Esophagus squamous epithelium (tissue), 5 donors: Measurements from ENCODE around the gene TMEM39B. TPM values are rescaled to one million over a fixed set of nuclear protein-coding genes. Genes with fewer than 3 reads are reported as not detected.
"Not testable (repeated sequence)": the region's sequence is repeated elsewhere in the genome, so short reads cannot be mapped to it uniquely, and the experiment has no call there.

Experiments used
- DNase-seq: peaks from one replicate; lab custom pipeline; 2025; lab: John Stamatoyannopoulos, UW
- H3K27ac ChIP-seq, 4 donors: fragments of 200-600 bp; sonication (generic); one replicate each; pipeline ENCODE4 v1.5.1; 2016 to 2019; ENCODE audit warnings: mild to moderate bottlenecking in 1 of 4
- H3K27me3 ChIP-seq, 4 donors: fragments of 200-600 bp; sonication (generic); 1 replicate in 3 of 4; 2 replicates in 1 of 4; pipeline versions ENCODE4 v1.5.1 to v1.6.0; 2017 to 2021; ENCODE audit warnings: antibody characterized with exemption in 1 of 4
- H3K36me3 ChIP-seq, 3 donors: fragments of 200-600 bp; sonication (generic); one replicate each; pipeline ENCODE4 v1.5.1; 2016 to 2019
- H3K4me1 ChIP-seq, 3 donors: fragments of 200-600 bp; sonication (generic); one replicate each; pipeline ENCODE4 v1.5.1; 2017 to 2019
- H3K4me3 ChIP-seq, 4 donors: fragments of 200-600 bp; sonication (generic); 1 replicate in 3 of 4; 2 replicates in 1 of 4; pipeline ENCODE4 v1.5.1; 2016 to 2019; ENCODE audit warnings: mild to moderate bottlenecking in 2 of 4, moderate library complexity in 1 of 4
- H3K9me3 ChIP-seq, 3 donors: fragments of 200-600 bp; sonication (generic); one replicate each; pipeline ENCODE4 v1.5.1; 2016 to 2019
- CTCF ChIP-seq, 6 experiments: fragments of 450-650 bp in 4 of 6; fragments of 200-600 bp in 2 of 6; sonication (generic) in 2 of 6; IDR thresholded peaks; one replicate each; pipeline ENCODE4 v1.5.1; 2016 to 2019; ENCODE audit warnings: antibody characterized with exemption in 6 of 6, mild to moderate bottlenecking in 4 of 6, moderate library complexity in 4 of 6
- POLR2A ChIP-seq, 4 donors: fragments of 450-650 bp; IDR thresholded peaks; one replicate each; pipeline ENCODE4 v1.6.1; 2017; ENCODE audit warnings: antibody characterized with exemption in 4 of 4, mild to moderate bottlenecking in 4 of 4, moderate library complexity in 3 of 4
- WGBS, 2 donors: methylation state at CpG; one replicate each; pipeline ENCODE4 v1.1.5; 2018; 5-methylcytosine and 5-hydroxymethylcytosine counted together
- intact Hi-C: fragments of 100-400 bp; cut with DNase I; formaldehyde crosslinking; loops from one replicate; pipeline ENCODE4 v1.15.0; 2022
- total RNA-seq, 4 donors: library from RNA; depleted of rRNA; stranded (reverse); fragments of >200 nt; gene quantifications; one replicate each; pipeline ENCODE4 v1.1.0, GENCODE V29; 2016
- donor health status: DM: yes; HTN: yes; CAD: no.

The TMEM39B gene
- total RNA-seq, 4 donors from 2014 or later: 3.6 to 5.6 (median 4.9) TPM

GRCh38 chr1:32116531-32116930 is 43.8 kb downstream of the TMEM39B start:
- H3K4me3 ChIP-seq: no peak overlapping the region
- DNase-seq: no peak
- peaks cover 0 to 20% (median 0%) of the 10 kb centered on the region in 3 donors for H3K36me3 ChIP-seq
- intact Hi-C loops: no loop called here
- TF ChIP-seq POLR2A (IDR thresholded peaks at IDR 0.05) (no peak), CTCF (IDR thresholded peaks at IDR 0.05) (no peak)
- H3K4me1 ChIP-seq: peaks cover 16 to 93% (median 28%) of the 10 kb centered on the region in 3 donors
- 89 to 92% methylated on average over 4 of the region's 4 CpGs for WGBS, 2 donors
- no peaks in the 10 kb centered on the region for H3K9me3 ChIP-seq
- H3K27me3 ChIP-seq: no peaks in the 10 kb centered on the region
- peak overlapping the region; percentile 15 to 58 (median 57) for H3K27ac ChIP-seq

- H3K36me3 ChIP-seq: no peaks in the 10 kb centered on the region
- H3K27ac ChIP-seq: peak overlapping the region in 1 of 4 donors; percentile 17
- no peak for DNase-seq
- no peaks in the 10 kb centered on the region for H3K9me3 ChIP-seq
- H3K4me3 ChIP-seq: no peak overlapping the region
- peaks cover 4 to 81% (median 23%) of the 10 kb centered on the region in 3 donors for H3K4me1 ChIP-seq
- WGBS, 2 donors: 47 to 51% methylated on average over 5 of the region's 5 CpGs
- no peaks in the 10 kb centered on the region for H3K27me3 ChIP-seq
- intact Hi-C loops: no loop called here
- TF ChIP-seq POLR2A (IDR thresholded peaks at IDR 0.05): no peak
- no peak for TF ChIP-seq CTCF (IDR thresholded peaks at IDR 0.05)
Observed at GRCh38 chr1:32122151-32122550, 49.4 kb downstream of the TMEM39B start.

GRCh38 chr1:32123361-32123760 is 50.6 kb downstream of the TMEM39B start:
- DNase-seq, H3K9me3 ChIP-seq, intact Hi-C loops, H3K4me3 ChIP-seq, H3K27me3 ChIP-seq, H3K36me3 ChIP-seq: not testable (repeated sequence)
- Histone ChIP-seq H3K4me1 (peaks cover 4 to 80% (median 20%) of the 10 kb centered on the region in 3 donors), H3K27ac (peak overlapping the region in 2 of 4 donors; percentile 25 to 43)
- 84 to 100% methylated on average over 2 of the region's 2 CpGs for WGBS, 2 donors

DNA sequence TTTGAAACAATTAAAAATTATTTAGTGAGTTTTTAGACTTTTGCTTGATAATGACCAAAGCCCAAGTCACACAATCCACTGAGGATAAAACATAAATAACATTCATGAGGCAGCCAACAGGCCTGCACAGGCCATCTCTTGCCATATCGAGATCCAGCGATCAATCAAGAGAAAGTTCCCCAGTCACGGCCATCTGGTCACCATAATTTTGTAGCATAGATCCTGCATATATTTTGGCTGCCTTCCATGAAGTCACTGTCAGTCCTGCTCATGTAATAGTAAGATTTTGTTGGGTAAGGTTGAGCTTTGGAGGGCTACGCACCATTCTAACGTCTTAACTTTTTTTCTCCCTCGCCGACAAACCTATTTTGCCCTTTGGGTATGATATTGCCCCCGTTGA is 52.6 kb downstream of the TMEM39B start:
- intact Hi-C loops: no loop called here
- H3K27ac ChIP-seq: no peak overlapping the region
- H3K27me3 ChIP-seq: no peaks in the 10 kb centered on the region
- no peak overlapping the region for H3K4me3 ChIP-seq
- no peak for DNase-seq
- TF ChIP-seq CTCF (IDR thresholded peaks at IDR 0.05): no peak
- TF ChIP-seq POLR2A (IDR thresholded peaks at IDR 0.05): no peak
- H3K36me3 ChIP-seq: peaks cover 0 to 2% (median 0%) of the 10 kb centered on the region in 3 donors
- peaks cover 4 to 80% (median 17%) of the 10 kb centered on the region in 3 donors for H3K4me1 ChIP-seq
- no peaks in the 10 kb centered on the region for H3K9me3 ChIP-seq
- WGBS, 2 donors: 84 to 88% methylated on average over 8 of the region's 8 CpGs

- H3K4me3 ChIP-seq: no peak overlapping the region
- 94 to 96% methylated on average over 3 of the region's 3 CpGs for WGBS, 2 donors
- peaks cover 0 to 15% (median 0%) of the 10 kb centered on the region in 3 donors for H3K36me3 ChIP-seq
- DNase-seq: no peak
- H3K27me3 ChIP-seq: no peaks in the 10 kb centered on the region
- no peak for TF ChIP-seq CTCF (IDR thresholded peaks at IDR 0.05)
- no peak for TF ChIP-seq POLR2A (IDR thresholded peaks at IDR 0.05)
- peaks cover 0 to 68% (median 7%) of the 10 kb centered on the region in 3 donors for H3K4me1 ChIP-seq
- no peak overlapping the region for H3K27ac ChIP-seq
- intact Hi-C loops: no loop called here
- no peaks in the 10 kb centered on the region for H3K9me3 ChIP-seq
Observed at GRCh38 chr1:32126770-32127169, 54.0 kb downstream of the TMEM39B start.
